ENCODE measurements around the gene NLRP3. TPM values are rescaled to one million over a fixed set of nuclear protein-coding genes. Genes with fewer than 3 reads are reported as not detected.
"Not testable (repeated sequence)": the region's sequence is repeated elsewhere in the genome, so short reads cannot be mapped to it uniquely, and the experiment has no call there.

Gene NLRP3
- total RNA-seq, 2 experiments from 2014 or later = 0.25 to 0.40 TPM

GRCh38 chr1:247451388-247452010 lies 35.5 kb downstream of the NLRP3 start:
- Mint-ChIP-seq H3K27ac (no peak overlapping the region), H3K9me3 (no peaks in the 10 kb centered on the region), H3K27me3 (peaks cover 2% of the 10 kb centered on the region), H3K4me3 (no peak overlapping the region), H3K36me3 (ENCODE audit: low read depth) (no peaks in the 10 kb centered on the region), H3K4me1 (no peaks in the 10 kb centered on the region)
- ChIA-PET CTCF (no interaction called here), POLR2A (no interaction called here)
- DNase-seq = no peak

DNA sequence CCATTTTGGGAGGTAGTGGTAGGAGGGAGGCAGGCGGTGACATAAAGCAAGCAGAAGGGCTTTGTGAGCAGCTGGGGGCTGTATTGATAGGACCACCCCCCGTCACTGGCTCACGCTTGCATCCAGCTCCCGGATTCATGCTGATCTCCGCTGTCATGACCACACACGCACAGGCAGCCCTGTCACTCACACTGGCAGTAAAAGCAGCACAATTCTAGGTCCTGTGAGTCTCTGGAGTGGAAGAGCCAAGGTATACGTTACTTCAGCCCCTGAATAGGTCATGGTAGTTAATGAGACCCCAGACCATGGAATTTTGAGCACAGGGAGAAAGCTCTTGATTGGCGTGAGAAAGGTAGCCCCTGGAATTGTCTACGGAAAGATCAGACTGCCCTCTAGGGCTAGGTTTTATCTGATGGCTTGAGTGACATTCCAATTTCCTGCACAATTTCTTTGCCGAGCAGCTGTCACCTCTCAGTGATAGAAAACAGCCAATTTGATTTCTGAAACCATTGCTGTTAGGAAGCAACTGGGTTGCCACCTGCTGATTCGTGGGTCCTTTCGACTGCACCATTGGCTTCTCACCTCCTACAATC lies 36.6 kb downstream of the NLRP3 start:
- Mint-ChIP-seq H3K27me3 (peaks cover 2% of the 10 kb centered on the region), H3K9me3 (no peaks in the 10 kb centered on the region), H3K4me1 (peaks cover 3% of the 10 kb centered on the region), H3K4me3 (no peak overlapping the region), H3K36me3 (ENCODE audit: low read depth) (no peaks in the 10 kb centered on the region), H3K27ac (no peak overlapping the region)
- POLR2A ChIA-PET = no interaction called here
- CTCF ChIA-PET = no interaction called here
- DNase-seq = no peak

GRCh38 chr1:247453245-247453644 lies 37.3 kb downstream of the NLRP3 start:
- CTCF ChIA-PET = interaction anchor here (0.7 to 1.4 kb wide), 2 partner anchors 63 to 80 kb away, joined by 3 to 7 read pairs; no protein-coding TSS in a partner anchor

DNA sequence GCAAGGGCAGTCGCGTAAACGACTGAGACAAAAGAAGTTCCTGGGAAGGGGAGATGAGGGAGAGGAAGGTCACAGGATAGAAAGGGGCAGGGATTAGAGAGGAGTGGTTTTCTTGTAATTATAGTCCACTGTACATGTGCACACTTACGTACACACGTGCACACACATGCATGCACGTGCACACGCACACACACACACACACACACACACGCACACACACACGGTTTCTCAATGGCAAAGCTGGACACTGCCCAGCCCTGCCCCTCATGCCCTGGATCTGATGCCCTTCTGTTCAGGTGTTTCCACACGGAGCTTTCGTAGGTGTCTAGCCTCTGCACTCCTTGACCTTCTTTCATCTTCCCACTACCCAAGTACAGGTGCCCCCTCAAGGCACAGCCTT lies 38.0 kb downstream of the NLRP3 start:
- H3K4me3 Mint-ChIP-seq = no peak overlapping the region
- no peak overlapping the region for H3K27ac Mint-ChIP-seq
- ChIA-PET POLR2A (no interaction called here), CTCF (interaction anchor here (0.7 to 1.4 kb wide), 2 partner anchors 64 to 81 kb away, joined by 3 to 7 read pairs; no protein-coding TSS in a partner anchor)
- H3K4me1 Mint-ChIP-seq = peaks cover 3% of the 10 kb centered on the region
- no peaks in the 10 kb centered on the region for H3K36me3 Mint-ChIP-seq (ENCODE audit: low read depth)
- DNase-seq = no peak
- H3K9me3 Mint-ChIP-seq = no peaks in the 10 kb centered on the region
- peaks cover 2% of the 10 kb centered on the region for H3K27me3 Mint-ChIP-seq

More at GRCh38 chr1:247453245-247453644, 37.3 kb downstream of the NLRP3 start:
- no peak for DNase-seq
- no peaks in the 10 kb centered on the region for H3K9me3 Mint-ChIP-seq
- H3K27ac Mint-ChIP-seq = no peak overlapping the region
- H3K4me1 Mint-ChIP-seq = peaks cover 3% of the 10 kb centered on the region
- peaks cover 2% of the 10 kb centered on the region for H3K27me3 Mint-ChIP-seq
- no peak overlapping the region for H3K4me3 Mint-ChIP-seq
- POLR2A ChIA-PET = no interaction called here
- H3K36me3 Mint-ChIP-seq (ENCODE audit: low read depth) = no peaks in the 10 kb centered on the region

DNA sequence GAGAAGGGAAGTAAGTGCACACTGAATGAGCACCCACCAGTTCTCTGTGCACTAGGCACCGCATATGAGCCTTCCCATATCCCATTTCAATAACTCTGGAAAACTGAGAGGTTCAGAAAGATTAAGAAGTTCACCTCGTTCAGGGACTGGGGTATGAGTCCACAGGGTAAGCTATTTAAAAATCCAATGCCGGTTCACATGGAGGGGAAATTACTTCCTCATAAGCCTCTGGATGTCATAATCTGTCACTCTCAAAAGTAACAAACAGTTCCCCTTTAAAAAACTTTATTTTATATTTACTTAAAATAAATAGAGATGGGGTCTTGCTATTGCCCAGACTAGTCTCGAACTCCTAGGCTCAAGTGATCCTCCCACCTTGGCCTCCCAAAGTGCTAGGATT lies 40.0 kb downstream of the NLRP3 start:
- no peaks in the 10 kb centered on the region for H3K9me3 Mint-ChIP-seq
- peaks cover 2% of the 10 kb centered on the region for H3K27me3 Mint-ChIP-seq
- no peak for DNase-seq
- H3K4me1 Mint-ChIP-seq = peaks cover 3% of the 10 kb centered on the region
- POLR2A ChIA-PET = no interaction called here
- no peaks in the 10 kb centered on the region for H3K36me3 Mint-ChIP-seq (ENCODE audit: low read depth)
- CTCF ChIA-PET = interaction anchor here (1.0 kb wide), 1 partner anchor 66 kb away, joined by 3 read pairs; no protein-coding TSS in a partner anchor
- H3K27ac Mint-ChIP-seq = no peak overlapping the region
- no peak overlapping the region for H3K4me3 Mint-ChIP-seq

- ChIA-PET CTCF (no interaction called here), POLR2A (no interaction called here)
- H3K36me3 Mint-ChIP-seq (ENCODE audit: low read depth) = no peaks in the 10 kb centered on the region
- no peak overlapping the region for H3K4me3 Mint-ChIP-seq
- H3K27ac Mint-ChIP-seq = no peak overlapping the region
- H3K9me3 Mint-ChIP-seq = no peaks in the 10 kb centered on the region
- peaks cover 3% of the 10 kb centered on the region for H3K4me1 Mint-ChIP-seq
- H3K27me3 Mint-ChIP-seq = peaks cover 4% of the 10 kb centered on the region
- DNase-seq = no peak
Observed at GRCh38 chr1:247456914-247457639, 41.1 kb downstream of the NLRP3 start.

- no peak for DNase-seq
- Mint-ChIP-seq H3K4me1 (peaks cover 3% of the 10 kb centered on the region), H3K36me3 (ENCODE audit: low read depth) (no peaks in the 10 kb centered on the region), H3K27ac (no peak overlapping the region), H3K4me3 (no peak overlapping the region), H3K9me3 (no peaks in the 10 kb centered on the region), H3K27me3 (peaks cover 4% of the 10 kb centered on the region)
- POLR2A ChIA-PET = no interaction called here
- CTCF ChIA-PET = no interaction called here
Observed at GRCh38 chr1:247459507-247459906, 43.5 kb downstream of the NLRP3 start.

DNA sequence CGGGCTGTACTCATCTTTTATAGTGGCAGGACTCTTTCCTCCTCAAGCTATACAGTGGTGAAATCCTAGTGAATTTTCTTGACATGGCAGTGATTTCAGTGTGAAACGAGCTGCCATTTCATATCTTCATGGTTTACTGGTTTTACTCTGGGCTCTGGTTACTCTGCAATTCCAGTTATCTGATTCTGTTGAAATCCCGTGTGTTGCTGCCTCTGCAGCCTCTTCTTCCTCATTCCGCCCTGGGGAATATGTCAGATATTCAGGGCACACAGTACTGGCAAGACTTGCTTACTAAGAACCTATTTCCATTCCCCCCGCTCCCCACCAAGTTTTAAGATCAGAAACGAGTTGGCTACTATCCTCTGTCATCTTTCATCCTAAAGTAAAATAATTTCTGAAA lies 49.8 kb downstream of the NLRP3 start:
- H3K27ac Mint-ChIP-seq = no peak overlapping the region
- ChIA-PET POLR2A (no interaction called here), CTCF (no interaction called here)
- H3K27me3 Mint-ChIP-seq = peaks cover 2% of the 10 kb centered on the region
- H3K9me3 Mint-ChIP-seq = no peaks in the 10 kb centered on the region
- H3K36me3 Mint-ChIP-seq (ENCODE audit: low read depth) = no peaks in the 10 kb centered on the region
- DNase-seq = no peak
- H3K4me1 Mint-ChIP-seq = no peaks in the 10 kb centered on the region
- no peak overlapping the region for H3K4me3 Mint-ChIP-seq

DNA sequence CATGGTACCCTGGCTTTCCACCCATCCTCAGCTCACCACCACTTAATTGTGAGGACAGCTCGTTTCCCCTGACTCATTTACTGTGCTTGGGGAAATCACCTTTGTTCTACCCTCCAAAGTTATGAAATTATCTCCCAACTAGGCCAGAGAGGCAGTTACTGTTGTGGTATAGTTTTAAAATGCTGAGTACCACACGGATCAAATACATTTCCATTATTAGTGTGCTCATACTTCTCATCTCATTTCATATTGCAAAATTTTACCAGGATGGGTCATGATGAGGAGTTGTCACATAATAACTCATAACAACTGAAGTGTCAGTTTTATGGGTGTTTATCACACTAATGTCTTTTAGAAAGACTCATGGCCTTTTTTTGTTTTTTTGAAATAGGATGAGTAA lies 51.2 kb downstream of the NLRP3 start:
- Mint-ChIP-seq H3K4me1 (no peaks in the 10 kb centered on the region), H3K27me3 (no peaks in the 10 kb centered on the region), H3K36me3 (ENCODE audit: low read depth) (no peaks in the 10 kb centered on the region), H3K4me3 (no peak overlapping the region), H3K9me3 (no peaks in the 10 kb centered on the region), H3K27ac (no peak overlapping the region)
- DNase-seq = no peak
- POLR2A ChIA-PET = no interaction called here
- CTCF ChIA-PET = interaction anchor here (1.1 kb wide), 1 partner anchor 94 kb away, joined by 3 read pairs; no protein-coding TSS in a partner anchor

GRCh38 chr1:247468481-247469140 lies 52.6 kb downstream of the NLRP3 start:
- H3K36me3 Mint-ChIP-seq (ENCODE audit: low read depth) = no peaks in the 10 kb centered on the region
- ChIA-PET CTCF (no interaction called here), POLR2A (no interaction called here)
- H3K27ac Mint-ChIP-seq = no peak overlapping the region
- H3K27me3 Mint-ChIP-seq = no peaks in the 10 kb centered on the region
- no peak overlapping the region for H3K4me3 Mint-ChIP-seq
- H3K4me1 Mint-ChIP-seq = no peaks in the 10 kb centered on the region
- H3K9me3 Mint-ChIP-seq = no peaks in the 10 kb centered on the region
- DNase-seq = no peak

GRCh38 chr1:247469141-247469535 lies 53.2 kb downstream of the NLRP3 start:
- Mint-ChIP-seq H3K27ac (no peak overlapping the region), H3K4me1 (no peaks in the 10 kb centered on the region), H3K36me3 (ENCODE audit: low read depth) (no peaks in the 10 kb centered on the region), H3K4me3 (no peak overlapping the region), H3K9me3 (no peaks in the 10 kb centered on the region), H3K27me3 (no peaks in the 10 kb centered on the region)
- ChIA-PET CTCF (no interaction called here), POLR2A (no interaction called here)
- DNase-seq = no peak

DNA sequence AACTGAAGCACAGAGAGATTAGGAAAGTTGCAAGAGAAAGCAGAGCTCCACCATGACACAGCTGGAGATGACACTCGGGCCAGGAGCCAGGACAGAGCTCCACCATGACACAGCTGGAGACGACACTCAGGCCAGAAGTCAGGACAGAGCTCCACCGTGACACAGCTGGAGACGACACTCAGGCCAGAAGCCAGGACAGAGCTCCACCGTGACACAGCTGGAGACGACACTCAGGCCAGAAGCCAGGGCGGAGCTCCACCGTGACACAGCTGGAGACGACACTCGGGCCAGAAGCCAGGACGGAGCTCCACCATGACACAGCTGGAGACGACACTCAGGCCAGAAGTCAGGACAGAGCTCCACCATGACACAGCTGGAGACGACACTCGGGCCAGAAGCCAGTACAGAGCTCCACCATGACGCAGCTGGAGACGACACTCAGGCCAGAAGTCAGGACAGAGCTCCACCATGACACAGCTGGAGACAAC lies 55.0 kb downstream of the NLRP3 start:
- POLR2A ChIA-PET; H3K4me1 Mint-ChIP-seq; DNase-seq; H3K4me3 Mint-ChIP-seq; CTCF ChIA-PET; H3K27ac Mint-ChIP-seq; H3K27me3 Mint-ChIP-seq; H3K9me3 Mint-ChIP-seq; H3K36me3 Mint-ChIP-seq (ENCODE audit: low read depth): not testable (repeated sequence)

DNA sequence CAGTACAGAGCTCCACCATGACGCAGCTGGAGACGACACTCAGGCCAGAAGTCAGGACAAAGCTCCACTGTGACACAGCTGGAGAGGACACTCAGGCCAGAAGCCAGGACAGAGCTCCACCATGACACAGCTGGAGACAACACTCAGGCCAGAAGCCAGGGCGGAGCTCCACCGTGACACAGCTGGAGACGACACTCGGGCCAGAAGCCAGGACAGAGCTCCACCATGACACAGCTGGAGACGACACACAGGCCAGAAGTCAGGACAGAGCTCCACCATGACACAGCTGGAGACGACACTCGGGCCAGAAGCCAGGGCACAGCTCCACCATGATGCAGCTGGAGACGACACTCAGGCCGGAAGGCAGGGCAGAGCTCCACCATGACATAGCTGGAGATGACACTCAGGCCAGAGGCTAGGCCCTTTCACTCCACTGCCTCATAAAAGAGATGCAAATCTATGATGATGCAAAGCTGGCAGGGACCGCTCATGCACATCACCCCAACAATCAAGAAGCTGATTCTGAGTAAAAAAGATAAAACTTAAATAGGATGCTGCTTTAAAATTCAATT lies 55.6 kb downstream of the NLRP3 start:
- no peaks in the 10 kb centered on the region for H3K9me3 Mint-ChIP-seq
- no peak for DNase-seq
- no peak overlapping the region for H3K4me3 Mint-ChIP-seq
- H3K27me3 Mint-ChIP-seq = no peaks in the 10 kb centered on the region
- ChIA-PET POLR2A (no interaction called here), CTCF (no interaction called here)
- H3K36me3 Mint-ChIP-seq (ENCODE audit: low read depth) = no peaks in the 10 kb centered on the region
- H3K4me1 Mint-ChIP-seq = no peaks in the 10 kb centered on the region
- no peak overlapping the region for H3K27ac Mint-ChIP-seq
